Measurements from ENCODE around the gene ERV3-1.
"Not testable (repeated sequence)": the region's sequence is repeated elsewhere in the genome, so short reads cannot be mapped to it uniquely, and the experiment has no call there.

The ERV3-1 gene

DNA sequence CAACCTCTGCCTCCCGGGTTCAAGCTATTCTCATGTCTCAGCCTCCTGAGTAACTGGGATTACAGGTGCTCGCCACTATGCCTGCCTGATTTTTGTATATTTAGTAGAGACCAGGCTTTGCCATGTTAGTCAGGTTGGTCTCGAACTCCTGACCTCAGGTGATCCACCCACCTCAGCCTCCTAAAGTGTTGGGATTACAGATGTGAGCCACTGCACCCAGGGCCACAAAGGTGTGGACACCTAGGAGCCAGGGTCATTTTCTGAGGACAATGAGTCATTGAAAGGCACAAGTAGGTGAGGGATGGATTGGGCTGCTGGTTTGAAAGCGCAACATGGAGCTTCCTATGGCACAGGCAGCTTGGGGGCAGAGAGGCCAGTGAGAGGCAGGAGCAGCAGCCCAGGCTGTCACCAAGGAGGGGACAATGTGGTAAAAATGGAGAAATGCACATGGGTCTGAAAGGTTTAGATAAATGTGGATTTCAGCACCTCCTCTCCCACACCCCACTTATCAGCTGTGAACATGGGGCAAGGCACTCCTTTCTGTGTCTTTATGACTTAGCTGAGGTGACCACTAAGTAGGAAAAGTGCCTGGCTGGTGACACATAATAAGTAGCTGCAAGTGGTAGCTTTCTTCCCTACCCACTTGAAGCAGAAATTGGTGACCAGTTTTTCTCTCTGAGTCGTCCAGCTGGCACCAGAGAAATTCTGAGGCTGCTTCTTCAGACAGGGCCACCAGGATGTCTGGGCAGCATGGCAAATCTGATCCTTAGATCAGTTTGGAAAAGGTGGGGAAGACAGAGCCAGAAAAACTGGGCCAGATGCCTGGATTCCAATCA lies 61.6 kb downstream of the ERV3-1 start:
- not testable (repeated sequence) for DNase-seq (ENCODE audit: low read depth in 2 of 2)
